ENCODE data around the gene TSPAN33.

TSPAN33 gene

GRCh38 chr7:129136887-129137642 lies 7.4 kb upstream of the TSPAN33 start:
- no peak for DNase-seq

GRCh38 chr7:129143724-129144094 lies 798 bp upstream of the TSPAN33 start:
- DNase-seq = no peak

GRCh38 chr7:129144834-129145668 lies 544 bp downstream of the TSPAN33 start:
- DNase-seq = no peak

- DNase-seq = no peak
Observed at GRCh38 chr7:129146237-129146979, 1.9 kb downstream of the TSPAN33 start.

GRCh38 chr7:129147731-129148130 lies 3.2 kb downstream of the TSPAN33 start:
- no peak for DNase-seq

- DNase-seq = no peak
Observed at GRCh38 chr7:129149511-129149910, 5.0 kb downstream of the TSPAN33 start.

GRCh38 chr7:129150199-129150996 lies 5.9 kb downstream of the TSPAN33 start:
- DNase-seq = no peak

GRCh38 chr7:129157651-129158050 lies 13.1 kb downstream of the TSPAN33 start:
- DNase-seq = no peak

- DNase-seq = no peak
Observed at GRCh38 chr7:129159539-129159938, 15.0 kb downstream of the TSPAN33 start.

GRCh38 chr7:129160161-129160905 lies 15.8 kb downstream of the TSPAN33 start:
- DNase-seq = no peak

- DNase-seq = no peak
Observed at GRCh38 chr7:129161524-129162225, 17.2 kb downstream of the TSPAN33 start.

GRCh38 chr7:129162732-129163131 lies 18.2 kb downstream of the TSPAN33 start:
- DNase-seq = no peak

- DNase-seq = no peak
Observed at GRCh38 chr7:129163875-129164544, 19.5 kb downstream of the TSPAN33 start.

GRCh38 chr7:129166745-129167144 lies 22.2 kb downstream of the TSPAN33 start:
- peak; percentile 25 for DNase-seq

- DNase-seq = no peak
Observed at GRCh38 chr7:129167817-129168216, 23.3 kb downstream of the TSPAN33 start.

GRCh38 chr7:129168231-129169021 lies 23.9 kb downstream of the TSPAN33 start:
- peak; percentile 77 for DNase-seq

GRCh38 chr7:129169171-129169671 lies 24.7 kb downstream of the TSPAN33 start:
- peak; percentile 78 for DNase-seq

GRCh38 chr7:129169686-129170440 lies 25.4 kb downstream of the TSPAN33 start:
- DNase-seq = peak; percentile 54

All from right forelimb (tissue), 1 donor.